ENCODE data around the gene DAPP1.
"Not testable (repeated sequence)": the region's sequence is repeated elsewhere in the genome, so short reads cannot be mapped to it uniquely, and the experiment has no call there.

DAPP1 gene, protein sequence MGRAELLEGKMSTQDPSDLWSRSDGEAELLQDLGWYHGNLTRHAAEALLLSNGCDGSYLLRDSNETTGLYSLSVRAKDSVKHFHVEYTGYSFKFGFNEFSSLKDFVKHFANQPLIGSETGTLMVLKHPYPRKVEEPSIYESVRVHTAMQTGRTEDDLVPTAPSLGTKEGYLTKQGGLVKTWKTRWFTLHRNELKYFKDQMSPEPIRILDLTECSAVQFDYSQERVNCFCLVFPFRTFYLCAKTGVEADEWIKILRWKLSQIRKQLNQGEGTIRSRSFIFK

DNA sequence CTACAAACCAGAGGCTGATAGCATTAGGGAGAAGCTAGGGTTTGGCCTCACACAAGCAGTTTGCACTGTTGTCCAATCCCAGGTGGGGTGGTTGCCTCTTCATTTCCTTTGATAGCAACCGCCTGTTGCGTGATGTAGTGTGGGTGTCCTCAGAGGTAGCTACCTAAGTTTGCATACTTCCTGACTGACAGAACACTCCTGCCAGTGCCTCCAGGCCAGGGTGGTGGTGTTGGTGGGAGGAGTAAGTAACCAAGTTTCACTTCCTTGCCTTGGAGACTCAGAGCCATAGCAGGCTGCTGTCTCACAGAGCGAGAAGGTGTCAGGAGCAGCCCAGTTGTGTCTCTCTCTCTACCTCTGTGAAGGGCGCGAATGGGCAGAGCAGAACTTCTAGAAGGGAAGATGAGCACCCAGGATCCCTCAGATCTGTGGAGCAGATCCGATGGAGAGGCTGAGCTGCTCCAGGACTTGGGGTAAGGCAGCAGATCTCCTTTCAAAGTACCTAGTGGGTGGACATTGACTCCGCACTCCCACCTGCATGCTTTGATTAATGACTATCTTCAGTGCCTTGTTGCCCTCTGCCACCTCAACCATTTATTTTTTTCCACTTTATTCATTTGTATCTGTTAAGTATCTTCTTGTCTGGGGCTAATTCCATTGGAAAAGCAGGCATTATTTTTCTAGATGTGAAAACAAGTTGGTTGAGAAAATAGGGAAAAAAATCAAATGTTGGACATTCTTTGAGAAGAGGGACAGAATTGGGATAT lies at the start of gene DAPP1:
TSS of gene DAPP1 (plus strand) at position 283 of the 764 bp plus-strand sequence. CDS start at position 370, 87 bp downstream.
- no peak for DNase-seq (ENCODE audit: low spot score)

DNA sequence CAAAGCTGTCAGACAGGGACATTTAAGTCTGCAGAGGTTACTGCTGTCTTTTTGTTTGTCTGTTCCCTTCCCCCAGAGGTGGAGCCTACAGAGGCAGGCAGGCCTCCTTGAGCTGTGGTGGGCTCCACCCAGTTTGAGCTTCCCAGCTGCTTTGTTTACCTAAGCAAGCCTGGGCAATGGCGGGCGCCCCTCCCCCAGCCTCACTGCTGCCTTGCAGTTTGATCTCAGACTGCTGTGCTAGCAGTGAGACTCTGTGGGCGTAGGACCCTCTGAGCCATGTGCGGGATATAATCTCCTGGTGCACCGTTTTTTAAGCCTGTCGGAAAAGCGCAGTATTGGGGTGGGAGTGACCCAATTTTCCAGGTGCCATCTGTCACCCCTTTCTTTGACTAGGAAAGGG lies 45.8 kb upstream of the DAPP1 start:
- not testable (repeated sequence) for DNase-seq (ENCODE audit: low spot score)

DNA sequence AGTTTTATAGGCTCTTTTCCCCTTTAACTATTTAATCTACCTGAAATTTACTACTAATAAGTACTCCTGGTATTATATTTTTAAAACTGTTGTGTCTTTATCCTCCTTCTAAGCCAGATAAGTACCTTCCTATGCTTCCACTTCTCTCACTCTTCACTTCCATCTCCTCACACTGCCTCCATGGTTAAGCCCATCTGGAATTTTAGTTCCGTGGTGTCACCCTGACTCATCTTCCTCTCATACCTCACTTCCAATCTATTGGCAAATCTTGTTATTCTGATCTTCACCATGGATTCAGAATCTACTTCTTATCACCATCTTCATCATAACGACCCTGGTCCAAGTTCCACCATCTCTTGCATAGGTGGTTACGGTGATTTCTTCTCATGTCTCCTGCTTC lies 32.7 kb upstream of the DAPP1 start:
- DNase-seq (ENCODE audit: low spot score) = no peak

DNA sequence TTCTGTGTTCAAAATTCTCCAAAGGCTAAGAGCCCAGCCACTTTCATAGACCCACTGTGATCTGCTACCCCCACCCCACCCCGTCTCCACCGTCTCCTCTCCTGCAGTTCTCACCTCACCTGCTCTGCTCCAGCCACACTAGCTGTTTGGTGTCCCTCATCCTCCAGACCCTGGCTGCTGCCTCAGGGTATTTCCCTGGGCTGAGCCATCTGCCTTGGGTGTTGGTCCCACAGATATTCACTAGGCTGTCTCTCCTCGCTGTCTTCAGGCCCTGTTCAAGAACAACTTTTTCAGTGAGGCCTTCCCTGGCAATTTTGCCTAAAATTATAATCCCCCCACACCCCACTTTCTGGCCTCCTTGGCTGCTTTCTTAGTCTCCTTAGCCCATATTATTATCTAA lies 31.8 kb upstream of the DAPP1 start:
- DNase-seq (ENCODE audit: low spot score) = no peak

DNA sequence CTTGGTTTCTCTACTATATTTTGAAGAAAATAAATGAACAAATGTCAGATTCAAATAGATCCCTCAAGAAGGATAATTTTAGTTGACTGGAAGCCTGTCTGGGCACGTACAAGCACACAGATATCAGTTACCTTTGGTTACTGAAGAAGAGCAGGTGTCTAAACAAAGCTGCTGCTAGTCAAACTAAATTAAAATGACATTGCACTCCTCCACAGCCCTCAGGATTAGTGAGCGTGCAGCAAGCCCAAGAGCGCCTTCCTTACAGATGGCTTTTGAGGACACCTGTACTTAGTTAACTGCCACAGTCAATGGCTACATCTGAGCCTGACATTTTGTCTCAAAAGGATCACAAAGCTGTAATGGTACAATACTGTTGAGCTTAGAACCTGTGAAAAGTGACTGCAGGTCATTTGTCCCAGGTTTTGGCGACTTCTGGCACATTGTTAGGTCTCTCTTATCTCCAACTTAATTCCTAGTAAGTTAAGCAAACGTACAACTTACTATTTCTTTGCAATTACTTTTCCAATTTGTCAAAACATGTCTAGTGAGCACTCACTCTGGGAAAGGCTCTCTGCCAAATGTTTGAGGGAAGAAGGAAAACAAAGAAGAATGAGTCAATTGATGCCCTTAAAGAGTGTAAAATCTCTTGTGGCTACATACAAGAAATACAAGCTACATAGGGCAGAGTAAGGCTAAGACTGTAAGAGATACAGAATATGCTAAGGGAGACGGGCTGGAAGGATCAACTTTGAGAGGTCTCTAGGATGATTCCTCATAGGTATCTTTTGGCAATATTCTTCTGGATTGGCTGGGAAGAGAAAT lies 25.6 kb upstream of the DAPP1 start:
- peak; percentile 59 for DNase-seq (ENCODE audit: low spot score)

DNA sequence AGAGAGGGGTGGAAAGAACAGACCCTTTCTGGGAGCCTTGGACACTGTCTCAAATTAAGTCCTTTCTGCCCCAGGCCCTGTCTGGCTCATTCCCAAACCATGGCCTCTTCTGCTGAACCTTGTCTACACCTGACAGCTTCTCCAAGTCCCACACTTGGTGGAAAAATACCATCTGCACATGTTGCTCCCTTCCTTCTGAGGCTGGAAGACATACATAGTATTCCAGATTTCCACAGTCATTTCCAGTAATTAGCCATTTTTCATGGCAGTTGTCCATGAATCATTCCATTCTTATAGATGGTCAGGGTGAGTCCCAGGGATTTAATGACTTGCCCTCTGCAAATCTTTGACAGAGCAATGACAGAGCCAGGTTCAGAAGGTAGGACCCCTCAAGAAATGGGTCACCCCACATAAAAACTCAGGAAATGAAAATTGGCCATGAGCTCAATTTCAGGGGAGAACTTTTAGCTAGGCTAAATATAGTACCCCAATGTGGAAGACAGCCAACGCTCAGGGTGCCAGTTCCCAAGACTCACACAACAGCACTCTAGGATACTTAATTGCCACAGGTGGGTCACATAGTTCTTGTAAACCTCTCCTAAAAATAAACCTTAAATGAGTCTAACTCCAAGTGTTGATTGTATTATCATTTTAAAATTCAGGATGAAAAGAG lies 16.2 kb upstream of the DAPP1 start:
- no peak for DNase-seq (ENCODE audit: low spot score)

DNA sequence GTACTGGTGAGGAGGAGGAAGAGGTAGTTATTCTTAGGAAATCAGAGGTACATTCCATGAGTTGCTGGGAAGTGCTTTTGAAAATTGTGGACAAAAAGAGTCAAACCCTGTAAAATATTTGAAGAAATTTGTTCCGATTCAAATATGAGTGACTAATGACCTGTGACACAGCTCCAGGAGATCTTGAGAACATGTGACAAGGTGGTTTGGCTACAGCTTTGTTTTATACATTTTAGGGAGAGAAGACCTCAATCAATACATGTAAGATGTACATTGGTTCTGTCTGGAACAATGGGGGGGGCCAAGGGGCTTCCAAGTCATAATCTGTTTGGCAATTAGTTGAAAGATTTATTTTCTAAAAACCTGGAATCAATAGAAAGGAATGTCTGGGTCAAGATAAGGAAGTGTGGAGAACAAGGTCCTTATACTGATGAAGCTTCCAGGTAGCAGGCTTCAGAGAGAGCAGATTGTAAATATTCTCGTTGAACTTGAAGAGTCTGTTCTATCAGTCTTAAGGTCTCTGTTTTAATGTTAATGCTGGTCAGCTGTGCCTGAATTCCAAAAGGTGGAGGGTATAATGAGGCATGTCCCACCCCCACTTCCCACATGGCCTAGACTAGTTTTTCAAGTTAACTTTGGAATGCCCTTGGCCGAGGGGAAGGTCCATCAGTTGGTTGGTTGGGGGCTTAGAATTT lies 15.5 kb upstream of the DAPP1 start:
- DNase-seq (ENCODE audit: low spot score) = no peak

DNA sequence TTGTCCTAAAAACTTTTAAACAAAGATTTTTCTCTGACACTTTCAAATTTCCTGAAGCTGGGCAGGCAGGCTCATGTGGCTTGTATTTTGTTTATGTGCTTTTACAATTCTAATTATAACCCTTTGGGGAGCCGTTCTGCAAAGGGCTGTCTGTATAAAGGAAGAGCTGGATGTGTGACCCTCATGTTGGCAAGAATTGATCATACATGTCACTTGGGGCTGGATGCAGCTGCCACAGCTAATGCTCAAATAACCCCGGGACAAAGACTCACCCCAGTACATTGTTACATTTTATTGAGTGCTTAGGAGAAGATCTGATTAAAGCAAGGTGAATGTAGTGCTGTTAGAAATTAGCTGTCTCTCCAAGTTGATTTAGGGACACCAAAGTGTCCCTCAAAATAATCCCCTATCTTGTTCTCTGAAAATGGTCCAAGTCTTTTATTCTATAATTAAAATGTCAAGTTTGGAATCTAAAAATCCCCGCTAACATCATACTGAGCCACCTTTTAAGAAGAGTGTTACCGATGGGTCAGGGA lies 13.0 kb upstream of the DAPP1 start:
- DNase-seq (ENCODE audit: low spot score) = no peak

DNA sequence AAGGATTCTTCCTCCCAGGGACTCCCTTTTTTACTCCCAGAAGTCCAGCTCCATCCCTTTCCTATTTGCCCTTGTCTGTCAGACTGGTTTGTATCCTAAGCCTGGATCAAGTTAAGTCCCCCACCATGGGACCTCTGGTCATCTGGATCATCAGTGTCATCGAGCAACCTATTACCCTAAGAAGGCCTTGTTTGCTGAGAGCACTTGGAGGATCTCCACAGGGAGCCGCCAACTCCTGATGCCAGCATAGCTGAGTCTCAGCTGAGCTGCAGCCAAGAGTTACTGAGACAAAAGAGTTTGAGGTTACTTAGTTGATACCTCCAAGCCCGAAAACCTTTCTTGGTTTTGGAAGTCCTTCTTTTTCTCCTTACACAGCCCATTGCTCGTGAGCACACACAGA lies 10.1 kb upstream of the DAPP1 start:
- DNase-seq (ENCODE audit: low spot score) = no peak

DNA sequence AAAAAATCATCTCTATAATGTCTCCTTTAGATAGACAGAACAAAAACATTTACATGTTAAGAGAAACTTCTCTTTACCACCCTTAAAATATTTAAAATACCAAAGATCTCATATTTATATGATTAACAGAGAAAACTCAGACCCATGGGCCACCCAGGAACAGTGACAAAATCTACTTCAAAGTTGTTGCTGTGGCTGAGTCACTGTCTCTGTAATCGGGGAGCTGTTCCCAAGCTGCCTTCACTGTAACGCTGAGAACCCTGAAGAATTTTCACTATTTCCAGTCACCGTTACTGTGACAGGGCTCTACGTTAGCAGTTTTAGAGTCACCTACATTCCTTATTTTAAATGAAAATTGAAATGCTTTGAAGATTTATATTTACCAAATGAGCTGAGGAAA lies 9.0 kb upstream of the DAPP1 start:
- DNase-seq (ENCODE audit: low spot score) = no peak

DNA sequence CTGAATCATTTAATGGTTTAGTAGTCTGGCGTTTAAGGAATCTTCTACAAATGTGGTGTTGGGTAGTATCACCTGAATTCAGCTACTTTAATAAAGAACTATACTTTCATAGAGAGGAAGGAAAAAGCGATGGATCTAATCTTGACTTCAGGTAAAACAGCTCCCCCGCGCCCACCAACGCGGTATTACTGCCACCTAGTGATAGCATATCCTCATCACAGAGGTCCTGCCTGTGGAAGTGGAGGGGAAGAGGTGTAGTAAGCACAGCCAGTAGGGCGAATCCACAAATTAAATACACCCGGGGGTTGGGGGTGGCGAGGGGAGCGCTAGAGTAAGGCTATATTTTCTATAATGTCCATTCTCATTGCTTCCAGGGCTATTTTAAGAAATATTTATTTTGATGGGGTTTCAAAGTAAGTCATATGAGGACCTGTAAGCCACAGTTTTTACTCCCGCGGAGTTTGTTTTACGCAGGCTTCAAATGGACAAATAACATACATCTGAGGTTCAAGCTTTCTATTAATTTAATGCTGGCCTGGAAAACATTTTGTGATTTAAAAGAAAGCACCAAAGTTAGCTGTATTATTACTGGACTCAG lies 8.3 kb upstream of the DAPP1 start:
- peak; percentile 76 for DNase-seq (ENCODE audit: low spot score)

DNA sequence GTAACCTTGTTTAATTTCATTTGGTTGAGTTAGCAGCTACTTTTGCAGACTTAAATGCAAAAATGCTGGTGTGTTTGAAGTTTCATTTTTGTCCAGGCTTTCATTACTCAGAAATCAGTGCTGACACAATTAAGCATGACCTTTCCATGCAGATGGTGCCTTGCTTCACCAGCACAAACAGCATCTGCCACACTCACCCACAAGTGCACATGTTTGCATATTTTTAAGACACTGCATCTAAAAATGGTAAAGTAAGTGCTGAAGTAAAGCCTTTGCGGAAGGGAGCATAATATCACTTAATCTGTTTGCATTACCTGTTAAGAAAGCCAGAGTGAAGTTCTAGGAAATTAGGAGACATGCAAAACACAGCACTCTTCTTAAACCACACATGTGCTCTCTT lies 7.3 kb upstream of the DAPP1 start:
- no peak for DNase-seq (ENCODE audit: low spot score)

DNA sequence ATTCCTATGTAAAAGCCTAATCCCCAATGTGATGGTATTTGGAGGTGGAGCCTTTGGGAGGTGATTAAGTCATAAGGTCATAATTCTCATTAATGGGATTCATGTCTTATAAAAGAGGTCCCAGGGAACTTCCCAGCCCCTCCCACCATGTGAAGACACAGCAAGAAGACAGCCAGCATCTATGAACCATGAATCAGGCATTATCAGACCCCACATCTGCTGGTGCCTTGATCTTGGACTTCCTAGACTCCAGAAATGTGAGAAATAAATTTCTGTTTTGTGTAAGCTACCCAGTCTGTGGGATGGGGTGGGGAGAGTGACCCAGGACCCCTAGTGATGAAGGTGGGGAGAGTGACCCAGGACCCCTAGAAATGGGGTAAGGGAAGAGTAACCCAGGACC lies 6.1 kb upstream of the DAPP1 start:
- DNase-seq (ENCODE audit: low spot score) = no peak

DNA sequence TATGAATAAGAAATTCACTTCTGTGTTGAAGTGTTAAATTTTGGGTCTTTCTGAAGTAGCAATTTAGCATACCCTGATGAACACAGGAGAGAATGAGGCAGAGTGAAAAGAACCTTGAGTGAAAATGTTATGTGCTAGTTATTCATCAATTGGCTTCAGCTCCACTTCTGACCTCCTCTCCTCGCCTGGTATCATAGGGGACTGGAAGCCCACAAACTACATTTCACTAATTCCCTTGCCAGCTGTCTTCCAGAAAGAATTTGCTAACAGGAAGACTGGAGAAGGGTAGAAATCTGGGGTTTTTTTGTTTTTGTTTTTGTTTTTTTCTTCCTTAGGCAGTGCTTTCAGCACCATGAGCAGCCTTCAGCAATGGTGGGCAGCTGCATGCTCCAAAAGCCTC lies 5.5 kb upstream of the DAPP1 start:
- DNase-seq (ENCODE audit: low spot score) = no peak

DNA sequence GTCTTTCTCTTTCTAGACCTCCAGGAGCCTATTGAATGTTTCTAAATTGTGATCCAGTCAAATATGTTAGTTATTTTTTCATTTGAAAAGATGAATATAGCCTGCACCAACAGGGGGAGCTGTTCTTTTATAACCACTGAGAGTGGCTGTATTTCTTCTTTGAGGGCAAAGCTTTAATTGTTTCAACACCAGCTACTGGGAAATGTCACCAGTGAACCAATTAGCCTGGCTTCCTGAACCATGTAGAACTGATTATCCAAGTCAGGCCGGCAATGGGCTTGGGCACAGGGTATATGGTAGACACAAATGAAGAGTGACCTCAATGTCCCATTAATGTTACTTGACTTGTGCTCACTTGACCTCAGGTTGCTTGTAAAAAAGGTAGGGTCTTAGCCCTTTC lies 4.8 kb upstream of the DAPP1 start:
- peak; percentile 48 for DNase-seq (ENCODE audit: low spot score)

DNA sequence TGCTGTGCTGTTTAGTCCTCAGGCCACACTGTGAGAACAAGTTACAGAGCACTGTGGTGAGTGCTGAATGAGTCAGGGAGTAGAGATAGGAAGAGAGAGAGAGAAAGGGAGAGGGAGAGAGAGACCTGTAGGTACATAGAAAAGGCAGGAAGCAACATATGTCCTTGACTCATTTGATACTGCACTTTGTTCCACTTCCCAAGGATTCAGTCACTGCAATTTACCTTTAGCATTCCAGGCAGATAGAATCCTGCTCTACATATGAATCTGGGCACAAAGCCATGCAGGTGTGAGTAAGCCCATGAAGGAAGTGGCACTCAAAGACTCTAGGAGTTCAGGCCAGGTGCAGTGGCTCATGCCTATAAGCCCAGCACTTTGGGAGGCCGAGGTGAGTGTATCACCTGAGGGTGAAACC lies 1.0 kb upstream of the DAPP1 start:
- no peak for DNase-seq (ENCODE audit: low spot score)

DNA sequence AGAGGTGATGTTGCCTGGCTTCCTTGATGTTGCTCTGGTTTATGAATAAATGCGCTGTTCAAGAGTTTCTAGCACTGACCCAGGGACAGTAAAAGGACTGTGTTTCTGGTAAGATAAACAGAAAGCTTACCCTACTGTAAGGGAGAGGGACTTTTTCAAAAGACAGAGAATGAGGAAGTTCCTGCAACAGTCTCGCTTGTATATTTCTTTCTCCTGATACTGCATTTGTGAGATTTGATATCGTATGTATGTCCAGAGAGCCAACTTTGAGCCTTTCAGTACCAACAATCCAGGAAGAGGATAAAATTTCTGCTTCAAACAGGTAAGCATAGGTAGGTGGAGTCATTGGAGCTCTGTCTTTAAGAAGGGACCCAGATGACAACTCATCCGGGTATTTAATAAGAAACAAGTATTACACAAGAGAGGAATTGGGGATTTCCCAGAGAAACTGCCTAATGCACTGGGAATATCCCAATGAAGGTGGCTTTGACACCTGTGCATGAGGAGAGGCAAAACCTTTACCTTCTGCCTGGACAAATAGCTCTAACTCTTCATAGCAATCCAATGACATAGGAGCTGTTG lies 773 bp downstream of the DAPP1 start:
- DNase-seq (ENCODE audit: low spot score) = no peak

DNA sequence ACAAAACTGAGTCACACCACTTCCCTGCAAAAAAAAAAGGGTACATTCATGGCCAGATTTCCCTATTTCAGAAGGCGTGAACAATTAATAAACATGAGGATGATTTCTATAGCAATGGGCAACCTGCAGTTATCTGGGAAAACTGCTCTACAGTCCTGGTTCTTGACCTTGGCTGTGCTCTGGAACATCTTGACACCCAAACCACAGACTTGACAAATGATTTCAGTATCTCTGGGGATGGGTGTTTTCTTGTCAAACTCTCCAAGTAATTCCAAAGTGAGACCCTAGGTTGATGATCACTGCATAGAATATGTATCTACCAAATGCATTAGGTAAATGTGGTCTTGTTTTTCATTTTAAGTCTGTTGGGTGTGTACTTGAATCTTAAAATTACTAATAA lies 2.0 kb downstream of the DAPP1 start:
- DNase-seq (ENCODE audit: low spot score) = no peak

DNA sequence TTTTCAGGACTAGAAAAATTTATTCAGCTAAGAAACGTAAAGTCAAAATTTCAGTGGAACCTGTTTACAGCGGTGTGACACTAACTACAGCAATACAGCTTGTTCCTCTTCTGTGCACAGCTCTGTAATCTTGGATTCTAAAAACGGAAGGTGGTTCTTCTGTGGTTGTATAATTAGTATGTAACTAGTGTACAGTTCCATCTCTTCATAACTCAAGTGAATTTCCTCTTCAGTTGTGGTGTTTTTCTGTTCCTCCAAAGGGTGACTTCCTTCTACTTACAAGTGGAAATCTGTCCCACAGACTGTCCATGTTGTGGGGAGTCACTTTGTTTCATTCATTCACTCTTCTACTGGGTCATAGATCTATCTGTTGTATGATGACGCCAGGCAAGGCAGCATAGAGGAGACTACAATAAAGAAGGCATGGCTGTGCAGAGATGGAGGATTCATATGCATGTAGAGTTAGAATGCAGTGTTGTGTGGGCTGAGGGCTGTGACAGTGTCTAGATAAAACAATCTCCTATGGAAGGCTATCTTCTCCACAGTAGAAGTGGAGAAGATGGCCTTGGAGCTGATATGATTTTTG lies 5.4 kb downstream of the DAPP1 start:
- DNase-seq (ENCODE audit: low spot score) = no peak

DNA sequence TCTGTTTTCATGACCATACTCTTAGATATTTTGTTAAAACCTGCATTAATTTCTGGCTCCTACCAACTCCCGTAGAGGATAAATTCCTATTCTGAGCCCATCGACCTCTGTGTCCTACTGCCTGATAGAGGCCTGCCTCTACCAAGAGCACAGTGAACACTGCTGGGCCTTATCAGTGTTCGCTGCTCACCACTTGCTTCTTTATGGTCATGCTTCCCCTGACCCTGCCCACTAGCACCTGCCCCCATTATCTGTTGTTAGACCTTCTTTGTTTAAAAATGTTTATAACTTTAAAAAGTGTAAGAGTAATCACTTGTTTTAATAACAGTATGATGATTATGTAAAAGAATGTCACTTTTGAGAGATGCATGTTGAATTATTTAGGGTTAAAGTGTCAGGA lies 6.1 kb downstream of the DAPP1 start:
- no peak for DNase-seq (ENCODE audit: low spot score)
